Tibial nerve (tissue), 4 donors: Measurements from ENCODE around the gene PPOX. TPM values are rescaled to one million over a fixed set of nuclear protein-coding genes. Genes with fewer than 3 reads are reported as not detected.

ENCODE experiments used
- DNase-seq, 2 donors: peaks; one replicate each; pipeline ENCODE4 v3.0.0-alpha.2; 2019; ENCODE audit warnings: low spot score in 2 of 2
- H3K27ac ChIP-seq, 4 donors: fragments of 200-600 bp; sonication (generic) in 3 of 4; one replicate each; pipeline ENCODE4 v1.5.1; 2017 to 2019; ENCODE audit warnings: mild to moderate bottlenecking in 1 of 4
- H3K27me3 ChIP-seq, 2 donors: fragments of 200-600 bp; sonication (generic) in 1 of 2; one replicate each; pipeline versions ENCODE4 v1.5.1 to v1.6.0; 2017 to 2019
- H3K36me3 ChIP-seq, 3 donors: fragments of 200-600 bp; sonication (generic); one replicate each; pipeline ENCODE4 v1.5.1; 2018 to 2019
- H3K4me1 ChIP-seq, 4 donors: fragments of 200-600 bp; sonication (generic) in 3 of 4; one replicate each; pipeline ENCODE4 v1.5.1; 2017 to 2019
- H3K4me3 ChIP-seq, 4 donors: fragments of 200-600 bp; sonication (generic) in 3 of 4; one replicate each; pipeline ENCODE4 v1.5.1; 2017 to 2019; ENCODE audit warnings: mild to moderate bottlenecking in 1 of 4, moderate library complexity in 1 of 4
- H3K9me3 ChIP-seq, 4 donors: fragments of 200-600 bp; sonication (generic) in 3 of 4; one replicate each; pipeline ENCODE4 v1.5.1; 2017 to 2019
- EP300 ChIP-seq, 2 donors: sonication (generic); formaldehyde crosslinking; IDR thresholded peaks; one replicate each; pipeline ENCODE4 v1.6.1; 2017; ENCODE audit warnings: antibody characterized with exemption in 2 of 2, mild to moderate bottlenecking in 1 of 2
- POLR2A ChIP-seq, 2 donors: fragments of 450-650 bp; IDR thresholded peaks; one replicate each; pipeline ENCODE4 v1.6.1; 2017; ENCODE audit warnings: antibody characterized with exemption in 2 of 2, mild to moderate bottlenecking in 2 of 2, moderate library complexity in 2 of 2
- WGBS, 2 donors: methylation state at CpG; one replicate each; pipeline ENCODE4 v1.1.5; 2018; 5-methylcytosine and 5-hydroxymethylcytosine counted together
- total RNA-seq, 4 donors: library from RNA; depleted of rRNA; stranded (reverse); fragments of >200 nt; gene quantifications; one replicate each; pipeline ENCODE4 v1.1.0, GENCODE V29; 2016
- TF ChIP-seq, protein P1 (sequence below), 5 experiments: fragments of 200-600 bp in 3 of 5; fragments of 450-650 bp in 2 of 5; sonication (generic) in 3 of 5; IDR thresholded peaks; one replicate each; pipeline ENCODE4 v1.5.1; 2016 to 2019; ENCODE audit warnings: antibody characterized with exemption in 5 of 5, mild to moderate bottlenecking in 3 of 5, moderate library complexity in 2 of 5

PPOX gene
- total RNA-seq, 4 donors from 2014 or later = 25.6 to 39.3 (median 26.5) TPM

DNA sequence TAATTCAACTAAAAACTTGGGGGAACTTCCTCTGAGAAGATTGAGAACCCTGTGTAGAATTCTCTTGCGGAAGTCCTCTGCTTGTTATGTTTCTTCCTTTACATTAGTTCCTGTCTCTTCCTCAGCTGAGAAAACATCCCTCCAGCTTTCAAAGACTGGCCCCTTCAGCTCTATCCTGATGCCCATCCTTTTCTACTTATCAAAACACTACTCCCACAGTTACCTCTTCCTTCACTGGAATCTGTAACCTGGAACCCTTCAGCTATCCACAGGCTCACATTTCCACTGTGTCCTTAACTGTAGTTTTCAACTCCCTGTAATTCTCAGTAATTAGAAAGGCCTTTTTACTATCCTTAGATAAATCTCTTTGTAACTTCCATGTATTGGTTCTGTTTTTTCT, 27.8 kb upstream of the PPOX start:
- 76 to 85% methylated on average over 1 of the region's 1 CpG for WGBS, 2 donors
- no peak for TF ChIP-seq EP300 (IDR thresholded peaks at IDR 0.05)
- TF ChIP-seq, protein P1, sequence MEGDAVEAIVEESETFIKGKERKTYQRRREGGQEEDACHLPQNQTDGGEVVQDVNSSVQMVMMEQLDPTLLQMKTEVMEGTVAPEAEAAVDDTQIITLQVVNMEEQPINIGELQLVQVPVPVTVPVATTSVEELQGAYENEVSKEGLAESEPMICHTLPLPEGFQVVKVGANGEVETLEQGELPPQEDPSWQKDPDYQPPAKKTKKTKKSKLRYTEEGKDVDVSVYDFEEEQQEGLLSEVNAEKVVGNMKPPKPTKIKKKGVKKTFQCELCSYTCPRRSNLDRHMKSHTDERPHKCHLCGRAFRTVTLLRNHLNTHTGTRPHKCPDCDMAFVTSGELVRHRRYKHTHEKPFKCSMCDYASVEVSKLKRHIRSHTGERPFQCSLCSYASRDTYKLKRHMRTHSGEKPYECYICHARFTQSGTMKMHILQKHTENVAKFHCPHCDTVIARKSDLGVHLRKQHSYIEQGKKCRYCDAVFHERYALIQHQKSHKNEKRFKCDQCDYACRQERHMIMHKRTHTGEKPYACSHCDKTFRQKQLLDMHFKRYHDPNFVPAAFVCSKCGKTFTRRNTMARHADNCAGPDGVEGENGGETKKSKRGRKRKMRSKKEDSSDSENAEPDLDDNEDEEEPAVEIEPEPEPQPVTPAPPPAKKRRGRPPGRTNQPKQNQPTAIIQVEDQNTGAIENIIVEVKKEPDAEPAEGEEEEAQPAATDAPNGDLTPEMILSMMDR (IDR thresholded peaks at IDR 0.05) = no peak
- Histone ChIP-seq H3K27me3 (no peaks in the 10 kb centered on the region), H3K4me1 (peaks cover 0 to 25% (median 7%) of the 10 kb centered on the region in 4 donors), H3K9me3 (no peaks in the 10 kb centered on the region), H3K27ac (peak overlapping the region in 1 of 4 donors; percentile 2), H3K4me3 (no peak overlapping the region), H3K36me3 (no peaks in the 10 kb centered on the region)
- DNase-seq = no peak

DNA sequence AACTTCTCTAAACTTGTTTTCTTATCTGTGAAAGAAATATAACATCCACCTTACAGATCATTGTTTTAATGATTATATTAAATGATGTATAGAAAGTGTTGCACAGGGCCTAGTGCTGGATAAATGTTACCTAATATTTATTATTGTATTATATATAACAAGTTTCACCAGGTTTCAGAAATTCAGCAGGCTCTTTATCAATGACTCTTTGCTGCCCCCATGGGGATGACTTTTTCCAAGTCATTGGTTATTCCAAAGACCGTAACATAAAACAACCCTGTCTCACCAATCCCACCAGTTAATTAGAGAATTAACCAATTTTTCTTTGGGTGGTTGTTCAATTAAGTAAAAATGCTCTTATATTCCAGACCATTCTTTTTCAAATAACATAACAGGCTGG, 26.5 kb upstream of the PPOX start:
- no peak overlapping the region for H3K4me3 ChIP-seq
- DNase-seq = peak in 1 of 2 donors; percentile 72
- peaks cover 0 to 11% (median 0%) of the 10 kb centered on the region in 4 donors for H3K4me1 ChIP-seq
- H3K9me3 ChIP-seq = no peaks in the 10 kb centered on the region
- H3K27ac ChIP-seq = no peak overlapping the region
- no peaks in the 10 kb centered on the region for H3K36me3 ChIP-seq
- TF ChIP-seq, protein P1 (IDR thresholded peaks at IDR 0.05) = peak; percentile 14 to 39 (median 32)
- TF ChIP-seq EP300 (IDR thresholded peaks at IDR 0.05) = no peak
- no peak for TF ChIP-seq POLR2A (IDR thresholded peaks at IDR 0.05)
- no peaks in the 10 kb centered on the region for H3K27me3 ChIP-seq
- 15% methylated on average over 1 of the region's 1 CpG for WGBS, 2 donors

DNA sequence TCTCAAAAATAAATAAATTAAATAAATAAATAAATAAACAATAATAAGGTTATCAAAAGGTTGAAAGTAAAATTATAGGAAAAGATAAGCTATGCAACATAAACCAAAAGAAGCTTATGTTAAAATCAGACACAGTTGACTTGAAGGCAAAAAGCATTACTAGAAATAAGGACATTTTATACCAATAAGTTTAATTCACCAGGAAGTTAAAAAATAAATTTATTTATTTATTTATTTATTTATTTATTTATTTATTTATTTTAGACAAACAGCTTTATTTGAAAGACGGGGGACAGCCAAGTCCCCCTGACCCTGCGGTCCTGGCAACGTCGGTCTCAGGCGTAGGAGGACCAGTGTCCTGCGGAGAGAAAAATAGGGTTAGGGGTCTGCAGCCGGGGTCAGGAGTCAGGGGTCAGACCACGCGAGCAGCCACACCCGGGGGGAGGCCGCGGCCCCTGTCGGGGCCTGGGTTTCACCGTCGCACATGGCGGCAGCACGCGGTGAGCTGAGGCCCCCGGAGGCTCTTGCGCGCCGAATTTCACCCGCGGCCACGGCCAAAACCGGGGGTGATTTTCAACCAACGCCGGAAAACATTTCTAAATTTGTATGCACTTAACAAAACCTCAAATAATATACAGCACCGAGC, 25.3 kb upstream of the PPOX start:
- no peaks in the 10 kb centered on the region for H3K9me3 ChIP-seq
- no peaks in the 10 kb centered on the region for H3K36me3 ChIP-seq
- no peak overlapping the region for H3K27ac ChIP-seq
- no peak overlapping the region for H3K4me3 ChIP-seq
- WGBS, 2 donors = 89 to 93% methylated on average over 29 of the region's 29 CpGs
- DNase-seq = no peak
- peaks cover 0 to 10% (median 0%) of the 10 kb centered on the region in 4 donors for H3K4me1 ChIP-seq
- TF ChIP-seq, protein P1 (IDR thresholded peaks at IDR 0.05) = no peak
- no peak for TF ChIP-seq EP300 (IDR thresholded peaks at IDR 0.05)
- TF ChIP-seq POLR2A (IDR thresholded peaks at IDR 0.05) = no peak
- H3K27me3 ChIP-seq = no peaks in the 10 kb centered on the region

DNA sequence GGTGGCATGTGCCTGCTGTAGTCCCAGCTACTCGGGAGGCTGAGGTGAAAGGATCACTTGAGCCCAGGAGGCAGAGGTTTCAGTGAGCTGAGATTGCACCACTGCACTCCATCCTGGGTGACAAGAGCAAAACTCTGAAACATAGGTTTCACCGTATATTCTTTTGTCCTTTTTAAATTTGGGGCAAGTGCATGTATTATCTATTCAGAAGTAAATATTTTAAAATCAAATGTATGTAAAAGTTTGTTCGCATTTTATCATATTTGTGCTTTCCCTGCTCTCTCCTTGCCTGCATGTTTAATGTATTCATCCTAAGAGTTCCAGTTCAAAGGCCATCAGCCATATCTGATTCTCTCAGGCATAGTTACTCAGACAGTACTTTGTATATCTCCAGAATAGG, 20.4 kb upstream of the PPOX start:
- no peak overlapping the region for H3K27ac ChIP-seq
- no peaks in the 10 kb centered on the region for H3K36me3 ChIP-seq
- TF ChIP-seq, protein P1 (IDR thresholded peaks at IDR 0.05) = no peak
- TF ChIP-seq POLR2A (IDR thresholded peaks at IDR 0.05) = no peak
- TF ChIP-seq EP300 (IDR thresholded peaks at IDR 0.05) = no peak
- no peak for DNase-seq
- 77 to 83% methylated on average over 3 of the region's 3 CpGs for WGBS, 2 donors
- no peaks in the 10 kb centered on the region for H3K4me1 ChIP-seq
- H3K4me3 ChIP-seq = no peak overlapping the region
- no peaks in the 10 kb centered on the region for H3K27me3 ChIP-seq
- no peaks in the 10 kb centered on the region for H3K9me3 ChIP-seq

DNA sequence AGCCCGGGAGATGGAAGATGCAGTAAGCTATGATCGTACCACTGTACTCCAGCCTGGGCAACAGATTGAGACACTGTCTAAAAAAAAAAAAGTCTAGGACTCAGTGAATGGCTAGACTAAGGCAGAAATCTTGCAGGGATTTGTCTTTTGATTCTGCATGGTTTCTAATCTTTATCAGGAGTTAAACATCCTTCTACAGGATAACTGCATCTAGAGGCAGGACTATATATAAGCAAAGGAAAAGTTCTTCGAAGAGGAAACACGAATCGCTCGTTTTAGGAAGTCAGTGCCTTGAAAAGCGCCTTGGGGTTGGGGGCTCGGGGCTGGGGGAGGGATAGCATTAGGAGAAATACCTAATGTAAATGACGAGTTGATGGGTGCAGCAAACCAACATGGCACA, 13.1 kb upstream of the PPOX start:
- TF ChIP-seq, protein P1 (IDR thresholded peaks at IDR 0.05) = no peak
- TF ChIP-seq POLR2A (IDR thresholded peaks at IDR 0.05) (no peak), EP300 (IDR thresholded peaks at IDR 0.05) (no peak)
- no peak for DNase-seq
- 18 to 20% methylated on average over 9 of the region's 9 CpGs for WGBS, 2 donors
- Histone ChIP-seq H3K4me1 (peaks cover 0 to 20% (median 10%) of the 10 kb centered on the region in 4 donors), H3K9me3 (no peaks in the 10 kb centered on the region), H3K36me3 (peaks cover 0 to 15% (median 0%) of the 10 kb centered on the region in 3 donors), H3K27ac (peak overlapping the region; percentile 92 to 98 (median 94)), H3K27me3 (no peaks in the 10 kb centered on the region), H3K4me3 (peak overlapping the region; percentile 57 to 84 (median 70))
